Right lobe of liver (tissue), 4 donors: ENCODE measurements around the gene LMAN1.

ENCODE experiments used
- CTCF ChIP-seq, 4 donors: fragments of 200-600 bp in 3 of 4; fragments of 450-650 bp in 1 of 4; IDR thresholded peaks; one replicate each; pipeline versions ENCODE4 v1.5.1 to v1.8.0; 2016 to 2022; ENCODE audit warnings: antibody characterized with exemption in 4 of 4, mild to moderate bottlenecking in 2 of 4
- POLR2A ChIP-seq: fragments of 450-650 bp; IDR thresholded peaks from one replicate; pipeline ENCODE4 v1.6.1; 2017; ENCODE audit warnings: antibody characterized with exemption, mild to moderate bottlenecking
- donor health status: DM: no; HTN: no; CAD: no.
- donor health status: DM: no; HTN: no; CAD: no.
- donor health status: DM: no; HTN: yes; CAD: no.

GRCh38 chr18:59377613-59378337 lies 18.7 kb upstream of the LMAN1 start:
- TF ChIP-seq CTCF (IDR thresholded peaks at IDR 0.05) (no peak), POLR2A (no peak)
